NCI-H2196 treated with DMSO at 0.1 percent for 48 hours (cell line): ENCODE data around the gene TIAM2.
"Not testable (repeated sequence)": the region's sequence is repeated elsewhere in the genome, so short reads cannot be mapped to it uniquely, and the experiment has no call there.

ENCODE experiments used
- DNase-seq: peaks from one replicate; lab custom pipeline; 2025; ENCODE audit not compliant: unreplicated experiment; lab: John Stamatoyannopoulos, UW

Gene TIAM2

DNA sequence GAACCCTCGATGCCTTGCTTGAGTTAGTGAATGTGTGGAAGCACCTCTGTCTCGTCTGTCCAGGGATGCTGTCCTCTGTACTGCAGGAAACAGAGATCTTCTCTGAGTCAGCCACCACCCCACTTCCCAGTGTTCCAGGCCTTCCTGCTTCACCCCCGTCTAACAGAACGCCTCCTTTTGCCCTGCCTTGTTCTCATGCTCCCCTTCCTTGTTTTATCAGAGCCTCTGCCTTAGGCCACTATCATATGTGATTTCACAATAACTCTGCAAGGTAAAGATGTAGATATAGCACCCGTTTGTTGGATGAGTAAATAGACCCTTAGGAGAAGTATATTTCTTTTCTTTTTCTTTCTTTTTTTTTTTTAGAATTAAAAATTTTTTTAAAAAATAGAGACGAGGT is 162.0 kb downstream of the TIAM2 start:
- no peak for DNase-seq

DNA sequence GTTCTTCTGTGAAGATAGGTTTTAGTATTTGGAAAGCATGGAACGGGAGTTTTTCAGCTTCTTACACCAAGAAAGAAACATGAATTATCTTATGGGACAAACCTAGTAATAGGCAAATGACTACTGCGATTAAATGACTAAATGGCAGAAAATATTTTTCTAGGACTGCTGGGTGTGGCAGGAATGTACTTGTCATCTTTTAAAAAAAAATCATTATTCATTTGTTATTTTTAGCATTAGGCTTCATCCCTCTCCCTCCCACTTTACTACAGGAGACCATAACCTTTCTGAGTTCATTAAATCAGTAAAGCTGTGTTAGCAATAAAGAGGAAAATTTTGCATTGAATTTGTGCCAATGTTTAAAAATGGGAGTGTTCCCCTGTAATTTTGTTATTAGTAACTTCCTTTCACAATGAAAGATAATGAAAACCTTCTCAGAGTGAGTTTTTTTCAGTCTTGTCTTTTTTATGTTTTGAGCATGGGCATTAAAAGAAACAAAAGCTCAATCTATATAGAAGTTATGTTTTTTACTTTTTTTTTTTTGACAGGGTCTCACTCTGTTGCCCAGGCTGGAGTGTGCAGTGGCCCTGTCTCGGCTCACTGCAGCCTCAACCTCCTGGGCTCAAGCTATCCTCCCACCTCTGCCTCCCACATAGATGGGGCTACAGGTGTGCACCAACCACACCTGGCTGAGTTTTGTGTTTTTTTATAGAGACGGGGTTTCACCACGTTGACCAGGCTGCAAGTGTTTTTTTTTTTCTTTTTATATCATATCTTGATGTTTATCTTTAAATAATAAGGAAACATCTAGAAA is 163.1 kb downstream of the TIAM2 start:
- no peak for DNase-seq

GRCh38 chr6:155162682-155163081 is 167.6 kb downstream of the TIAM2 start:
- DNase-seq, result no peak

DNA sequence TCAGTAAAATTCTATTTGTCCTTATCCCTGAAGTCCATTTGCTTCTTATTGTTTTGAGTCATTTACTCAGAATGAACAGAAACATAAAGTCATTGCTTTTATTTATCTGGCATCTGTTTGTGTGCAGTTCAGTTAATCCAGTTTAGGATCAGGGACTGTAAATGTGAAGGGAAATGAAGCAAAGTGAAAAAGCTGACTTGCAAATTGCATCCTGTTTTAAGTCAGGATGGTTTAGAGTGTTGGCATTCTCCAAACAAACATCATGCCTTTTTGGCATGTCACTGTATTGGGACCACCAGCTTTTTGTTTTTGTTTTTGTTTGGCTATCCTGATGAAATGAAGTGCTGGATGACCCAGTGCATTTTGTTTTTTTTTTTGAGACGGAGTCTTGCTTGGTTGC is 168.5 kb downstream of the TIAM2 start:
- no peak for DNase-seq

DNA sequence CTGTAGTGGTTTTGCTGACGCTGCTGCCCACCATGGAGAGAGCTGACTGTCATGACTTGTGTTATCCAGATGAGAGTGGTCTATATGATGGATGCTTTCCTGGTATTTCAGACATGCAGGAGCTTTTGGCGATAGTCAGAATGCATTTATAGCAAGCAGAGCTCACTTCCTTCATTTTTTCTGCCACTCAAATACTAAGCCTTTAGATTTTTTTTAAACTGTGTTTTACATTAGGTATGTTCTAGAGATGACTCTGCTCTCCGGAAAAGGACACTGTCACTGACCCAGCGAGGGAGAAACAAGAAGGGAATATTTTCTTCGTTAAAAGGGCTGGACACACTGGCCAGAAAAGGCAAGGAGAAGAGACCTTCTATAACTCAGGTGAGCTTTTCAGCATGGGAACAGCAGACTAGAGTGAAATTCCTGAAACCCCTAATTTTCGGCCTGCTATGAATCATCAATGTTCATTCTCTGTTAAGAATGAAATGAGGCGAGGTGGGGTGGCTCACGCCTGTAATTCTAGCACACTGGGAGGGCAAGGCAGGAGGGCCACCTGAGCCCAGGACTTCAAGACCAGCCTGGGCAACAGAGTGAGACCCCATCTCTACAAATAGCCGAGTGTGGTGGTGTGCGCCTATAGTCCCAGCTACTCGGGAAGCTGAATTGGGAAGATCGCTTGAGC is 170.1 kb downstream of the TIAM2 start:
- no peak for DNase-seq

- DNase-seq, result no peak
Observed at GRCh38 chr6:155170519-155170918, 175.4 kb downstream of the TIAM2 start.

- DNase-seq, result no peak
Observed at GRCh38 chr6:155171109-155171746, 176.1 kb downstream of the TIAM2 start.

DNA sequence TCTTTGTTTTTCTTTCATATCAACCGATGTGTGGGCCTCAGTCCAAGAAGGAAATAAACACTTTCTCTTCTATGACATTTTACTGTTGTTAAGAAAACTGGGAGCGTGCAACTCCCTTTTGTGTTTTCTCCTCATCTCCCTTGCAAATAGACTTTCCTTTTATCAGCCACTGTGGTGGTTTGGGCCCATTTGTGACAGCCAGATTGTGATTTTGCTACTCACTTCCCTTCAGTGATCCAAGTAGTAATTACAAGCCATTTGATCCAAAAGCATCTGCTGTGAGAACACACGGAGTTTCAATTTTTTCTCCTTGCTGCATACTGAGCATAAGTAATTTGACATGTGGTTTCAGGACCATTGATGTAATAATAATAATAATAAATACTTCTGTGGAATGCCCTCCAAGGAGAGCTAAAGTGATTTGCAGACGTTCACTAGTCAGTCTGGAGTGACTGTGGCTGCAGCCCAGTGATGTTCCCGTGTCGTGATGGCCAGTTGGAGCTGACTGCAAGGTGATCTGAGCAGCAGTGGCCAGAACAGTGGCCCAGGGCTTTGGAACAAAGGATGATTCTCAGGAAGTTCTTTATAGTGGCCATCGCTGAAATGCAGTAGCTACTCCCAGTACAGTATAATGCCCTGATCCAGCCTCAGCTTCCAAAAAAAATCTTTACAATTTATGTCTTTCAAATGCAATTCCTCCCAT is 176.8 kb downstream of the TIAM2 start:
- DNase-seq, result no peak

GRCh38 chr6:155173488-155173887 is 178.4 kb downstream of the TIAM2 start:
- no peak for DNase-seq

DNA sequence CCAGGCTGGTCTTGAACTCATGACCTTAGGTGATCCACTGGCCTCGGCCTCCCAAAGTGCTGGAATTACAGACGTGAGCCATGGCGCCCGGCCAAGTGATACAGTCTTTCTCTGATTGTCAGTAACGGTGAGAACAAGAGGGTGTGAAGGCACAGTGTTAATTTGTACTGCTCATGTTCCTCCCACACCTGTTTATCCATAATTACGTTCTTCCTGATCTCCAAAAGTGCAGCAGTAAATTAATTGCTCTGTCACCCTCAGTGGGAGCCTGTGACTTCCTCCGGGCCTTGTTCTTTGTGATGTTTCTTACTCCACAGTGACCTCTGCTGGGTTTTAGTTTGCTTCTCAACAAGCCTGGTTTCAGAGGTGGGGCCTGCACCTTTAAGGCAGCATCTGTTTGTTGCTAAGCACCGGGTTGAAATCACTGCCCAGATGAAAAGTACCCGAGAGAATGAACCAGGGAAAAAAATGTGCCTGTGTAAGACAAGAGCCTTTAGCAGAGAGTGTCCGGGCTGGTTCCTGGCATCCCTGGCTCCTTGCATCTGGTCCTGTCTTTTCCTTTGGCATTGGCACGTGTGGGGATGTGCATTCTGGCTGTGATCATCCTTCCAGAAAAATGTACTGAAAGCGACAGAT is 179.6 kb downstream of the TIAM2 start:
- peak; percentile 43 for DNase-seq

DNA sequence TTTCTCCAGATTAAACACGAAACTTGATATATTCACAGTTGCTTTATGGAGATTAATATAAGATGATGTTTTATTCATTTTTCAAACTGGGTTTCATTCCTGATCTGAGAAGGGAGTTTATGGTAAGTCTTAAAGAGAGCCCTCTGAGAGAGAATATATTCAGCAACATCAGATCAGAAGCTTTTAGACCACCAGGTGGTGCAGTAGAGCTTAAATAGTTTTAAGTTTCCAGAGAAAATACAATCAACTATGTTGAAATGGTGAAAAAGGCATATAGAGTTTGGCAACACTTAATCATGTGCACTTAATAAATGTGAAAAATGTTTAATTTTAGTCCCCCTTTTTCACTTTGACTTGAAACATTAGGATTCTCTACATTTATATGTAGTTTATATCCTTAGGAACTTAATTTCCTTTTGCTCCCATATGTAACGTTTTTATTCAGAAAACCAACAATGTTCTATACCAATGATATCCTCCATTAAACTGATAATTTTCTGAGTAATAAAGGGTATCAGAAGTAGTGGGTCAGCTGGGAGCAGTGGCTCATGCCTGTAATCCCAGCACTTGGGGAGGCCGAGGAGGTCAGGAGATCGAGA is 182.3 kb downstream of the TIAM2 start:
- DNase-seq, result no peak

- DNase-seq, result no peak
Observed at GRCh38 chr6:155181498-155181897, 186.4 kb downstream of the TIAM2 start.

- no peak for DNase-seq
Observed at GRCh38 chr6:155182103-155182502, 187.0 kb downstream of the TIAM2 start.

- no peak for DNase-seq
Observed at GRCh38 chr6:155183095-155183494, 188.0 kb downstream of the TIAM2 start.

DNA sequence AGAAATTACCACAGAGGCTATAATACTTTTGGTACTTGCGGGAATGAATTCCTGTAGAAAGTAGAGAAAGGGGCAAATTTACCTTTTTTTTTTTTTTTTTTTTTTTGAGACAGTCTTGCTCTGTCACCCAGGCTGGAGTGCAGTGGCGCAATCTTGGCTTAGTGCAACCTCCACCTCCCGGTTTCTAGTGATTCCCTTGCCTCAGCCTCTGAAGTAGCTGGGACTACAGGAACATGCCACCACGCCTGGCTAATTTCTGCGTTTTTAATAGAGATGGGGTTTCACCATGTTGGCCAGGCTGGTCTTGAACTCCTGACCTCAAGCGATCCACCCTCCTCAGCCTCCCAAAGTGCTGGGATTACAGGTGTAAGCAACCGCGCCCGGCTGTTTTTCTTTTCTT is 189.9 kb downstream of the TIAM2 start:
- DNase-seq, result not testable (repeated sequence)

- DNase-seq, result no peak
Observed at GRCh38 chr6:155185544-155185943, 190.4 kb downstream of the TIAM2 start.

DNA sequence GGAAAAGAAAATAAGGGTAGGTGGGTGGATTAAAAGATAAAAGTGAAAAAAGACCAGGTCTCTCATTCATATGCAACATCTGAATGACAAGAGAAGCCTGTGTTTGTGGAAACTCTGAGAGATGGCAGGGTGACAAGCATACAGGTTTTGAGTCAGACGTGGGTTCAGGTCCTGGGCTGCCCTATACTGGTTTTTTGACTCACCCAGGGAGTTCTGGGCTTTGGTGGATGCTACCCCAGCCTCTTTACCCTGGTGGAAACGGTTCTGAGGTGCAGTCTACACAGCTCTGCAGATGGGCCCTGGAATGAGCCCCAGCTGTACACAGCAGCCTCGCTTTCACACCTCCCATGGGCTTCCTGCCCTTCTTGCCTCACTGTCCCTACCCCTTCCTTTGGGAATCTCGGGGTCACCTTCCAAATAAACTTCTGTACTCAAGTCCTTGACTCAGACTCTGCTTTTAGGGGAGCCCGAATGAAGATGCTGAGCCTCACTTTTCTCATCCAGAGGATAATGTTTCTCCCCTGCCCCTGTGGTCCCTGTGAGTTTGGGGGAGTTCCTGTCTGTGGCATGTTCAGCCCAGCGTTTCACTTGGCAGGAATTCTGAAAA is 191.0 kb downstream of the TIAM2 start:
- DNase-seq, result no peak

- DNase-seq, result no peak
Observed at GRCh38 chr6:155187106-155187505, 192.0 kb downstream of the TIAM2 start.

DNA sequence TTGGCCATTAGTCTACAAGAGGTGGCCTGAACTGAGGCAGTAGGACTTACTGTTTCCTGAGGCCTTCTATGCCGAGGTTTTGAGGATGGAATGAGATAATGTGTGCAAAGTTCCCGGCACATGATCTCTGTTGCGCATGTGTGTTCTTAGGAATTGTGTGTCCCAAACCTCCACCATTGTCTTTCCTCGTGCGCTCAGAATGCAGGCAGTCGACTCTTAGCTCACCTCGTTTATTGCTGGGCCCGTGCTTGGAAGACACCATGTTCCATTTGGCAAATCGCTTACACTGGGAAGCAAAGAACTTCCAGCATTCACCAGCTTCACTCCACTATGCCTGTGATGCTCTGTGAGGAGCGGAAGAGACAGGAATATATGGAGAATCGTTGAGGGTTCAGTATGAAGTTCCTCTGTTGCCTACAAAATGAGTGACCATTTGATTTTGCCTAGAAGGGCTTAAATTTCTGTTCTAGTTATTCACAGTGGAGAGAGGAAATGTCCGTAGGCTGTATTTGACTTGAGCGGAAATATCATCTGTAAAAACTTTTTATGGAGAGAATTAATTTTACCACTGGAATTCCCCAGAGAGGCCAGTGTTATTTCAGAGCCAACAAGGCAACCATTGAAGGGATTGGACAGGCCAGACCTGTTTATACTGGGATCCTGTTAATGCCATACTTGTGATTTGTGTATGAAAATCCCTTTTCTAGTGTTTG is 193.0 kb downstream of the TIAM2 start:
- no peak for DNase-seq
